HepG2 (cell line): ENCODE results near the gene MADD.

Source experiments
- CREM ChIP-seq, 2 experiments: sonication (generic) in 1 of 2; formaldehyde crosslinking in 1 of 2; IDR thresholded peaks; 2 replicates each; pipeline versions ENCODE4 v1.4.0 to v1.6.1; 2016 to 2020; ENCODE audit warnings: antibody characterized with exemption in 1 of 2, mild to moderate bottlenecking in 1 of 2, missing genetic modification reagents in 1 of 2
- CTCF ChIP-seq: sonication (generic); formaldehyde crosslinking; IDR thresholded peaks from 2 replicates; pipeline ENCODE4 v1.5.0; 2020; ENCODE audit warnings: mild to moderate bottlenecking, missing genetic modification reagents, moderate library complexity
- GABPA ChIP-seq, 2 experiments: IDR thresholded peaks; 2 replicates each; pipeline ENCODE4 v1.6.1; 2011 to 2016; ENCODE audit warnings: low read depth in 2 of 2, low read length in 1 of 2, missing biosample characterization in 1 of 2, missing genetic modification characterization in 1 of 2
- SUZ12 ChIP-seq: fragments of 150-350 bp; IDR thresholded peaks from 2 replicates; pipeline ENCODE4 v1.6.1; 2014; ENCODE audit warnings: low read depth, low read length
- ZBTB7A ChIP-seq: sonication (generic); formaldehyde crosslinking; IDR thresholded peaks from 2 replicates; pipeline ENCODE4 v1.8.0; 2022; ENCODE audit warnings: mild to moderate bottlenecking, missing genetic modification reagents
- ZNF24 ChIP-seq: fragments of 450-650 bp; IDR thresholded peaks from 2 replicates; pipeline ENCODE4 v1.6.1; 2017; ENCODE audit warnings: antibody characterized with exemption, mild to moderate bottlenecking

DNA sequence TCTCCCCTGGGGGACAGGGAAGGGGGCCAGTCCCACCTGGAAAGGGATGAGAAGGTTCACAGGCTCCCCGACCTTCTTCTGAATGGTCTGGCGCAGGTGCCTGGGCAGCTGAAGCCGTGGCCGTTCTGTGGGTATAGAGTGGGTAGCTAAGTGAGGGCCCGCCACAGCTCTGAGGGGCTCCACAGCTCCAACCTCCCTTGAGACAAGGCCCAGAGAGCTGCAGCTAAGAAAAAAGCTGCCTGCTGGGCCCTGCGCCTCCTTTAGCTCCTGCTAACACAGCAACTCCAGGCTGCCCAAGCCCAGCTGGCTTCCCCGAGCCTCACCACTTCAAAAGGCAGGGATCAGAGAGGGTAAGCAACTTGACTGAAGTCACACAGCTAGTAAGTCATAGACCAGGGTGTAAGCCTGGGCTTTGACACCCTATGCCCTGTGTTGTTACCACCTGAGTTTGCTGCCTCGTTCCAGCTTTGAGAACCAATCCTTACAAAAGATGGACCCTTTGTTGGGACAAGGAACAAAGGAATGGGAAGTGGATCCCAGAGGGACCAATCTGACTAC, 64.0 kb downstream of the MADD start:
- TF ChIP-seq CTCF (CRISPR knock-in tag) (no peak), CREM (IDR thresholded peaks at IDR 0.05) (no peak), CREM (CRISPR knock-in tag; IDR thresholded peaks at IDR 0.05) (no peak), GABPA (IDR thresholded peaks at IDR 0.05; ENCODE audit: low read depth, low read length) (no peak), GABPA (CRISPR knock-in tag; IDR thresholded peaks at IDR 0.05; ENCODE audit: low read depth) (no peak), ZNF24 (no peak), SUZ12 (no peak), ZBTB7A (no peak)
